Measurements from ENCODE around the gene PTPRR. TPM values are rescaled to one million over a fixed set of nuclear protein-coding genes. Genes with fewer than 3 reads are reported as not detected.
"Not testable (repeated sequence)": the region's sequence is repeated elsewhere in the genome, so short reads cannot be mapped to it uniquely, and the experiment has no call there.

Gene PTPRR
- total RNA-seq, 1 donor from 2014 or later = 1.2 TPM

DNA sequence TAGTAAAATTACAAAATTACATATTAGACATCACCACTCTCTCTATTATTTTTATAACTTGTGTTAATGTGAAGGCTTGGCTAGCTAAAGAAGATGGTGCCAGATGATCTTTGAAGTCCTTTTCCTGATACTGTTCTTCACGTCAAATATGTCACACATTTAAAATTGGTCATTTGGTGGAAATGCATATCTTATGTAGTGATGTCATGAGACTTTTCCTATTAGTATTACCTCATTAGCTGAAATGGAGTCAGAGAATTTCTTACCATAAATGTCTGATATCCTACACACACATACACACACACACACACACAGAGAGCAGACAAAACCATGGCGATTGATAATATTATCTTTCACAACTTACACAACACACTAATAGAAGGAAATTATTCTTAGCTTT lies 158.5 kb downstream of the PTPRR start:
- intact Hi-C loops (cut with DNase I) = no loop called here
- DNase-seq (ENCODE audit: missing footprints) (no peak), ATAC-seq (no peak)

DNA sequence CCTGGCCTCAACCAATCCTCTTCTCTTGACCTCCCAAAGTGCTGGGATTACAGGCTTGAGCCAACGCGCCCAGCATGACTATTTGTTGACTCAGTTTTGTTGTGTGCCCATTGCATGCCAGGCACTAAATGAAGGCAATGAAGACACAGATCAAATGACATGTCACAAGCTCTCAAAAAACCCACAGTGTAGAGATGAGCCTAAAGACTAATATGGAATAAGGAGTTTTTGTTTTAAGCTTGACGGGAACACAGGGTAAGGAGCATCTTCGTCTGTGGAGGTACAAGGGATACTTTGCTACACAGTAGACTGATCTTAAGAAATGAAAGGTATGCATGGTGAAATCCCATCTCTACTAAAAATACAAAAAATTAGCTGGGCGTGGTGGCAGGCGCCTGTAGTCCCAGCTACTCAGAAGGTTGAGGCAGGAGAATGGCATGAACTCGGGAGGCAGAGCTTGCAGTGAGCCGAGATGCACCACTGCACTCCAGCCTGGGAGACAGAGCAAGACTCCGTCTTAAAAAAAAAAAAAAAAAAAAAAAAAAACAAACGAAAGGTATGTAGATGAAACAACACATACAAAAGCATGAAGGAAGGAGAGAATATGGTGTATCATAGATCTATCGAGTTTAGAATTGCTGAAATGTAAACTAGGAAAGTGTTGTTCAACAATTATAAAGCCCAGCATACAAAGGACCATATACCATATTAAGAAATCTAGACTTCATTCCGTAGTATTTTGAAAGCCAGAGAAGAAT lies 161.2 kb downstream of the PTPRR start:
- no peak for ATAC-seq
- DNase-seq (ENCODE audit: missing footprints) = no peak
- intact Hi-C loops (cut with DNase I) = no loop called here

DNA sequence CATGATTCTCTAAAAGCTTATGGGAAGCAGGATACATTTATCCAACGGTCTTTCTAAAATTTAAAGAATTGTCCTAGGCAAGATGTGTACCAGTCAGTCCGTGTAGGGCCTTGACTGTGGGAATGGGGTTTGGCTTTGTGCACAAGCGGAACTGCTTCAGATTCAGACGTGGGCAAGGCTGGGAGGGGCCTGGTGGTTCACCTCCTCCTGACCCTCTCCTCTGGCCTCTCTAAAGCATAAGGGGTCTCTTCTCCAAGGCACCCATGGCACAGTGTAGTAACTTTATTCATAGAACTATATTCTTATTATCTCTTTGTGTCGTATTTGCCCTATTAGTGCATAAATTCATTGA lies 162.1 kb downstream of the PTPRR start:
- intact Hi-C loops (cut with DNase I) = no loop called here
- no peak for ATAC-seq
- no peak for DNase-seq (ENCODE audit: missing footprints)

DNA sequence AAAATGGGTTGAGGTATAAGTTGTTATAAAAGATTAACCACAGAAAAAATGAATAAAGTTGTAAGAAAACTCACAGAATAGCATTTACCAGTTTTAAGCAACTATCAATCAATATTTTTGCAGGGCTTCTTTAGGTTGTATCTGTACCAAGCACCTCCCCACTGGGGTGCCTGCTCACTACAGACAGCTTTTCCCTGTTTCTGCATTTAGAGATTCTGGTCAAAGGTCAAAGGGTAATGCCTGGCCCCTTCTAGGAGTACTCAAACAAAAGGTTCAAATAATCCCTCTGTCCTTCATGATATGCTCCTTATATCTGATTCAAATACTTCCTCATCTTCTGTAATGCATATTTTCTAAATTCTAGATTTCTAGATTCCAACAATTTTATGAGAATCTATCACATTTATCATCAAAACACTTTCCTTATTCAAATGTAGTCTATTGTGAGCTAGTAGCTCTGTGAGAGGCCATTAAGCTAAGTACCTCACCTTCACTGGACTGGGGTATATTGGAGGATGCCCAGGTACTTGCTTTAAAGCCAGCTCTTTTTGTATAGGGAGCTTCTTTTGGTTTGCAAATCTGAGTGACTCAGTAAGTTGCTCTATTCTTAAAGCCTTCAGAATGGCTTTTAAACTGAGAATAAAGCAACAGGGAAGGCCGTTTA lies 162.6 kb downstream of the PTPRR start:
- no peak for ATAC-seq
- intact Hi-C loops (cut with DNase I) = no loop called here

DNA sequence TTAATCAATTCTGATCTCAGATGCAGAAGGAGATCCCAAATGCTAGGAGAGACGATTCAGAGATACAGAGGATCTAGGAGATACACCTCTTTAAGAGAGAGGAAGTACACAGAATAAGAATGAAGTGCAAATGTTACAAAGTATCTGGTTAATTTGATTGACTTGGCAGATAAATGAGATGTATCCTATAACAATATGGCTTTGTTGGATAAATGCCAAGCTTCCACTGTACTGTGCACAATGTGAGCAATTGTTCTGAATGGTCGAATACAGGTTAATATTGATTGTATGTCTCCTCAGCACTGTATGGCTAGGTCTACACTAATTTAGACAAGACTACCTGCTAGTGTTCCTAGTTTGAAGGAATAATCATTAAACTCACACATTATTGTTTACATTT lies 163.7 kb downstream of the PTPRR start:
- DNase-seq (ENCODE audit: missing footprints) (no peak), ATAC-seq (no peak)
- intact Hi-C loops (cut with DNase I) = no loop called here

More for the DNA sequence above, 162.6 kb downstream of the PTPRR start:
- no peak for DNase-seq (ENCODE audit: missing footprints)

DNA sequence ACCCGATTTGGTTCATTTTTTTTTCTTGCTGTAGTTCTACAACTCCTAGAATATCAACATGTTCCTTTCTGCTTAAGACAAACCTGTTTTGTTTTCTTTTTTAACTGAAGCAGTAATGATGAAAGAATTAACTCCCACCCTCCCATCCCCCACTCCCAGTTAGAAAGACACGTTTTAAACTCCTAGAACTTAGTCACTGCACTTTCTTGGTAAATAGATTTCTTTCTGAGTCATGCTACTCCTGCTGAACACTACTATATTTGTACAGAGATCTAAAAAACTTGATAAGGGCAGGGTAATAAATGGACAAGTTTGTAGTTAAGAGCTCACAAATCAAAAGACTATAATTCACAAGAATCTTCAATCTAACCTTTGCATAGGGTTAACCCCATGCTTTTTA lies 164.4 kb downstream of the PTPRR start:
- DNase-seq (ENCODE audit: missing footprints) (no peak), ATAC-seq (no peak)
- intact Hi-C loops (cut with DNase I) = no loop called here

GRCh38 chr12:70754330-70754741 lies 166.2 kb downstream of the PTPRR start:
- ATAC-seq (no peak), DNase-seq (ENCODE audit: missing footprints) (no peak)
- intact Hi-C loops (cut with DNase I) = no loop called here

DNA sequence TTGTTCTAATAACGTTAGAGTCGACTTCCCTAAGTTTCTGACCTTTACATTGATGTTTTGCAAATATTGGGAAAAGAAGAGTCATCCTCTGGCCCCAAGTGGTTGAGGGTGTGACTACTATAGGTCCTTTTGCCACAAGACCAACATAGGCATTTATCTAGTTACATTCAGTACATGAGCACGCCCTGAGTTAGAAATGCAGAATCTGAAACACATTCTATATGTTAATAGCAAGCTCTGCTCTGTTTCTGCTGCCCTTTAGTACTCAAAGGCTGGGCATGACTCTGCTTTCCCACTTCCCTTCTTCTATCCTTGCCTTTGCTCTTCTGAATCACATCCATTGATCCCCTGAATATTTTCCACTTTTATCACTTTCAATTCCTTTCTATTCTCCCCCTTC lies 168.2 kb downstream of the PTPRR start:
- DNase-seq (ENCODE audit: missing footprints) (no peak), ATAC-seq (no peak)
- intact Hi-C loops (cut with DNase I) = no loop called here

DNA sequence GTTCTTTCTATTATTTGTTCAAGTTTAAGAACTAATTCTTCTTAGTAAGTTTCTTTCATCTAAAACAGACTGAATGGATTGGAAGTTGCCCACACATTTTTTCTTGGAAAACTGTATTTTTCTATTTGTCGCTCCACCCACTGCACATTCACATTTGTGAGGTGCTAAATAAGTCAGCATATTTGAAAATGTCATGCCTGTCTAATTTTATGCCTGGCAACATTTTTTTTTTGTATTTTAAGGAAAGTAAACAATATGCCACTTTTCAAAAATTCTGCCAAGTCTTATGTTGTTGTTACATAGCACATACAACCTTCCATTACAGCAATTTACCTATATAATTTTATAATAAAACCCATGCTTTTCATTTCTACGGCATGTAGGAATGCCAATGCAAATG lies 170.6 kb downstream of the PTPRR start:
- no peak for ATAC-seq
- DNase-seq (ENCODE audit: missing footprints) = no peak
- intact Hi-C loops (cut with DNase I) = no loop called here

DNA sequence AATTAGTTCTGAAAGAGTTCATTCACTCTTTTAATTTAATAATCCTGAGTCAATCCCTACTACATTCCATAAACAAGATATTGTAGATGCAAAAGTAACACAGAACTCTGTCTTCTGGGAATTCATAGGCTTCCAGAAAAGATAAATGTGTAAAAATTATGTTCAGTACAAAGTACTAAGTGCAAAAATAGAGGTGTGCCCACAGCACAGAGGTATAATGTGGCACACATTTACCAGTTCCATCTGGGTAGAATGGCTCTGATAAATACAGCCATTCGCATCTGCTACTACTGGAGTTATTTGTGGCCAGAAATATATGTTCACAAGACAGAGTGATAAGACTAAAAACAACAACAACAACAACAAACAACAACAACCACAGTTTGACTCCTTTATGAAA lies 171.7 kb downstream of the PTPRR start:
- intact Hi-C loops (cut with DNase I) = no loop called here
- no peak for ATAC-seq
- DNase-seq (ENCODE audit: missing footprints) = no peak

DNA sequence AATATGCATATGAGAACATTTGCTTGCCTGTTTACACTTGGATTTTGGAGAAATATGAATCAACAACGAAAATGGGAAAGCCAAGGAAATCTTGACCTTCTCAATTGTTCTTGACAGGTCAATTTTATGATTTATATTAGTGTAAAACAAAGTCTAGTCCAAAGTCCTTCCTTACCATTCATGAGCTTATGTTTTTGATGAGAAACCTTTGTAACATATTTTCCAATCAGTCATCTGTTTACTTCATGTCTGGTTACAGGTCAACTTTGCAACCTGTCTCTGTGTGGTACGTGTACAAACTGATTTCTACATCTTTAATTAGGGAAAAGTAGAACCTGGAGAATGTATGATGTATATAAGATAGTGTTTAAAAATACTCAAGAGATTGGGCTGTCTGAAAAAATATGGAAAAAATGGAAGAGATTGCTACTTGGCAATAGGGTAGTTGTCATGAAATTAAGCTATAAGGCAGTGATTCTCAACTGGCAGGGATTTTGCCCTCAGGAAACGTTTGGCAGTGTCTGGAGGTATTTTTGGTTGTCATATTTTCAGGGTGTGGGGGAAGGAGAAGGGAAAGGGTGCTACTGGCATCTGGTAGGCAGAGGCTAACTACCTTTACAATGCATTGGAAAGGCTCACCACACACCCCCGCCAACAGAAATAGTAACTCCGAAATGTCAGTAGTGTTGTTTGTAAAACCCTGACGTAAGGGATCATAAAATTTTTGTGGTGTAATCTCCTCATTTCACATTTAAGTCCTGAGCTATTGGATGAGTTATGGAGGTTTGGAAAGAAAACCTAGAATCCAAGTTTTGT lies 172.9 kb downstream of the PTPRR start:
- intact Hi-C loops (cut with DNase I) = no loop called here
- no peak for DNase-seq (ENCODE audit: missing footprints)
- ATAC-seq = no peak

DNA sequence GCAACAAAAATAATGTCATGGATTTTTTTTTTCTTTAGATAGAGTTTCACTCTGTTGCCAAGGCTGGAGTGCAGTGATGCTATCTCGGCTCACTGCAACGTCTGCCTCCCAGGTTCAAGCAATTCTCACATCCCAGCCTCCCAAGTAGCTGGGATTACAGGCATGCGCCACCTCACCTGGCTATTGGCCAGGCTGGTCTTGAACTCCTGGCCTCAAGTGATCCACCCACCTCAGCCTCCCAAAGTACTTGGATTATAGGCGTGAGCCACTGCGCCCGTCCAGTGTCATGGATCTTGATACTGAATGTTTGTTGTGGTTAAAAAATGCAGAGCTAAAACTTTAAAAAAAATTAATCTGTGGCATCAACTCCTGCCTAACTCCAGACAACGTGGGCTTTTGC lies 175.5 kb downstream of the PTPRR start:
- DNase-seq (ENCODE audit: missing footprints) = no peak
- intact Hi-C loops (cut with DNase I) = no loop called here
- ATAC-seq = no peak

DNA sequence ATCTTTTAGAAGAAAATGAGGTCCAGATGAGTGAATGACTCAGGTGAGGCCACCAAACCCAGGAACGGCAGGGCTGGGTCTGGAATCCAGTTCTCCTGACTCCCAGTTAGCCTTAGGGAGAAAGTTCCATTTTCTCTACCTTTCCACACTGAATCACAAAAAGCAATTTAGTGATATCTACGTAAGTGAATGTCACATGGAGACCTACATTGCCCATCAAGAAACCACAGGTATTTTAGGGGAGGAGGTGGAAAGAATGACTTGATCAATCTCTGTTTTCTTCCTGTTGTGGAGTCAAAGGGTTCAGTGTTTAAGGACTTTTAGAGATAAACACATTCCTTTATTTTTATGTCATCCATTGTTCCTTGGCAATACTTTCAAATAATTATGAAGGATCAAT lies 176.4 kb downstream of the PTPRR start:
- no peak for ATAC-seq
- intact Hi-C loops (cut with DNase I) = no loop called here

DNA sequence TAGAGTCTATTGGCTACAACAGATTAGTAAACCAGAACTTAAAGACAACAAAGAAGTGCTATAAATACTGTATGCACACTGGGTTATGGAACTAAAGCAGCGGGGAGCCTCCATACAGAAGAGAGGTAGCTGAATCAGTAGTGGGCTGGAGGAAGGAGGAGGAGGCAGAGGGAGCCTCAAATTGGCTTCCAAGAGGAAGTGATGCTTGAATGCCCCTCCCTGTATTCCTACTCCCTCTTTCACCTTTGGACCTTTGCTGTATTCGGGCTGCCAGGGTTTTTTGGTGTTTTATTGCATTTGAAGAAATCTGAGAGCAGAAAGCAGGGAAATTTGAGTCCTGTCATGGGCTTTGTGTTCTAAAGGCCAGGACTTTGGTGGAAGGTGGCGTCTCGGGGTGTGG lies 179.3 kb downstream of the PTPRR start:
- no peak for ATAC-seq
- intact Hi-C loops (cut with DNase I) = no loop called here
- DNase-seq (ENCODE audit: missing footprints) = no peak

More for the DNA sequence above, 176.4 kb downstream of the PTPRR start:
- DNase-seq (ENCODE audit: missing footprints) = no peak

DNA sequence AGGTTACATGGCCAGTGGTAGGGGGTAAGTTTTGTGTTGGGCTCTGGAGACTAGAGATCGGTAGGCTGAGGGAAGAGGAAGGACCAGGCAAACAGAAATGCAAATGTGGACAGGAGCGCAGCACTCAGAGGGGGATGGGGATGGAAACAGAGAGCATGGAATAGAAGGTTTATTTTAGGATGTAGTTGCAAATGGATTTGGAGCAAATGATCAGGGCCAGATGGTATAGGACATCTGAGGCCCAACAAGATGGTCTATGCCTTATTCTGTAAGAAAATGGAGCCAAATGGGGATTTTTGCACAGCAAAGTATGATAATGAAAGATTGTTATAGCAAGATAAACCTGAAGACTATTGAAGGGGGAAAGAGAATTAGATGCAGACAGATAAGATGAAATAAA lies 180.8 kb downstream of the PTPRR start:
- ATAC-seq (no peak), DNase-seq (ENCODE audit: missing footprints) (no peak)
- intact Hi-C loops (cut with DNase I) = loop anchor here (10.0 kb wide), 1 partner anchor 275 kb away; no protein-coding TSS in a partner anchor

DNA sequence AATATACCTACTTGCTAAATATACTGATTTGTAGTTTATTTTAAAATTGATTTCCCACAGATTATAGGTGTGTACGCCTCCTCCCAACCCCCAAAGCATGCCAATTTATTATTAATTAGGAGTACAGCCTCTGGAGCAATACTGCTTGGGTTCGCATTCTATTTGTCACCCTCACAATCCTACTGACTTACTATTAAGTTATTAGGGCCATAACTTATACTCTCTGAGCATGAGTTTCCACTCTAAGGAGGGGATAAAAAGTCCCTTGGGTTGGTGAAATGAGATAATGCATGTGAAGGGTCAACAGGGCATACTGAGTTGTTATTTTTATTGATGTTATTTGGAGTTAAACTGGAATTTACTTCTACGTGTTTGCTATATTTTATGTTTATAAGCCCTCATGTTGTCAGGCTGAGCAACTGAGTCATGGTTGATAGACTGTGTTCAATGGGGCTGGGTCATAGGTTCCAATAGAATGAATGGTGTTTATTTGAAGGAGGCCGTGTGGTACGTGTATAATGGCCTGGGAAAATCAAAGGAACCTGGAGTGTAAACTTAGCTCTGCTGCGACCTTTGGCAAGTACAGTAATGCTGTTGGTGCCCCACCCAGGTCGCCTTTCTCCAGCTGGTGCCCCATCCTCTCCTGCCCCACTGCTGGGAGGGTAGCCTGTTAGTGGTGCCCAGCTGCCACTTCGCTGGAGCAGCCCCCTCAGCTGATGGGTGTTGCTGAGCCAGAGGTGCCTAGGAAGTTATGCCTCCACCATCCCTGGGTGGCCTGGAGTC lies 184.0 kb downstream of the PTPRR start:
- no peak for DNase-seq (ENCODE audit: missing footprints)
- ATAC-seq = no peak
- intact Hi-C loops (cut with DNase I) = loop anchor here (10.0 kb wide), 1 partner anchor 278 kb away; no protein-coding TSS in a partner anchor

DNA sequence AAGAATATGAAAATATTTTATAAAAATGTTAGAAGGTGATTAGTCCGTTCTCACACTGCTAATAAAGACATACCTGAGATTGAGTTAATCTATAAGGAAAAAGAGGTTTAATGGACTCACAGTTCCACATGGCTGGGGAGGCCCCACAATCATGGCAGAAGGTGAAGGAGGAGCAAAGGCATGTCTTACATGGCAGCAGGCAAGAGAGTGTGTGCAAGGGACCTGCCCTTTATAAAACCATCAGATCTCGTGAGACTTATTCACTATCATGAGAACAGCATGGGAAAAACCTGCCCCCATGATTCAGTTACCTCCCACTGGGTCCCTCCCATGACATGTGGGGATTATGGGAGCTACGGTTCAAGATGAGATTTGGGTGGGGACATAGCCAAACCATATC lies 185.3 kb downstream of the PTPRR start:
- intact Hi-C loops (cut with DNase I) = loop anchor here (10.0 kb wide), 1 partner anchor 280 kb away; no protein-coding TSS in a partner anchor
- ATAC-seq; DNase-seq (ENCODE audit: missing footprints): not testable (repeated sequence)

DNA sequence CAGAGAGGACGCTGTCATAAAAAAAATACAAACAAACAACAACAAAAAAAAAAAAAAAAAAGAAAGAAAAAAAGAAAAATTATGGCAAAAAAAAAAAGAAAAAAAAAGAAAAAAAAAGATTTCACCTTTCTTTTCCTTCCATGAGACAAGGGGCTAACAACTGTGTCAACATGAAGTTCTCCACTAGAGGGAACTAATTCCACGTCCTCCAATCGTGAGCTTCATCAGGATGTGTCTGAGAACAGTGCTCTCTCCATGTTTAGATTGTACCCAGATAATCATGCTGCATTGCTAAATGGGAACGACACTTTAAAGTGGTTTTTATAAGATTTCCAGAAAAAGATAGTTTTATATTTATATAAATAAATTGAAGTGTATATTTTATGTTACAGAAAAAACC lies 187.2 kb downstream of the PTPRR start:
- intact Hi-C loops (cut with DNase I) = loop anchor here (10.0 kb wide), 1 partner anchor 281 kb away; no protein-coding TSS in a partner anchor
- no peak for DNase-seq (ENCODE audit: missing footprints)
- ATAC-seq = peak; percentile 54

- intact Hi-C loops (cut with DNase I) = loop anchor here (10.0 kb wide), 1 partner anchor 283 kb away; no protein-coding TSS in a partner anchor
- DNase-seq (ENCODE audit: missing footprints) = no peak
Measured at GRCh38 chr12:70732287-70732686, 188.3 kb downstream of the PTPRR start.

More at GRCh38 chr12:70732287-70732686, 188.3 kb downstream of the PTPRR start:
- ATAC-seq = no peak

All from Right ventricle myocardium inferior (tissue), 1 donor.